RWPE2 (cell line): ENCODE data around the gene LAMA3.

ENCODE experiments used
- ATAC-seq: fragments of 200-7000 bp; cut with Tn5 transposase; 3 replicates; pipeline ENCODE4 v1.9.1; 2021; ENCODE audit warnings: low read depth
- DNase-seq: peaks from one replicate; pipeline ENCODE4 v3.0.0-alpha.2; 2020; ENCODE audit warnings: low spot score
- H3K27ac ChIP-seq: fragments of 450-650 bp; 2 replicates; pipeline ENCODE4 v1.5.1; 2017; ENCODE audit warnings: mild to moderate bottlenecking; ENCODE audit not compliant: poor library complexity, severe bottlenecking
- H3K27me3 ChIP-seq: fragments of 250-450 bp; sonication (Bioruptor Pico); 2 replicates; pipeline ENCODE4 v1.5.1; 2021; ENCODE audit warnings: mild to moderate bottlenecking, moderate library complexity; ENCODE audit not compliant: insufficient read depth, poor library complexity, severe bottlenecking
- H3K36me3 ChIP-seq: fragments of 250-450 bp; sonication (Bioruptor Pico); 2 replicates; pipeline ENCODE4 v1.5.1; 2020; ENCODE audit warnings: low read depth, mild to moderate bottlenecking, moderate library complexity
- H3K4me1 ChIP-seq: fragments of 250-450 bp; sonication (Bioruptor Pico); 2 replicates; pipeline ENCODE4 v1.5.1; 2021; ENCODE audit warnings: mild to moderate bottlenecking, moderate library complexity; ENCODE audit not compliant: insufficient read depth, poor library complexity, severe bottlenecking
- H3K4me3 ChIP-seq: fragments of 250-450 bp; sonication (Bioruptor Pico); 2 replicates; pipeline ENCODE4 v1.5.1; 2021; ENCODE audit warnings: mild to moderate bottlenecking, moderate library complexity; ENCODE audit not compliant: severe bottlenecking
- H3K9me3 ChIP-seq: fragments of 250-450 bp; sonication (Bioruptor Pico); 2 replicates; pipeline ENCODE4 v1.5.1; 2021; ENCODE audit warnings: mild to moderate bottlenecking, moderate library complexity; ENCODE audit not compliant: severe bottlenecking
- TF ChIP-seq, protein P1 (sequence below): fragments of 450-650 bp; IDR thresholded peaks from one replicate; pipeline ENCODE4 v1.5.1; 2017; ENCODE audit warnings: mild to moderate bottlenecking, moderate library complexity; ENCODE audit not compliant: poor library complexity, severe bottlenecking

Gene LAMA3

DNA sequence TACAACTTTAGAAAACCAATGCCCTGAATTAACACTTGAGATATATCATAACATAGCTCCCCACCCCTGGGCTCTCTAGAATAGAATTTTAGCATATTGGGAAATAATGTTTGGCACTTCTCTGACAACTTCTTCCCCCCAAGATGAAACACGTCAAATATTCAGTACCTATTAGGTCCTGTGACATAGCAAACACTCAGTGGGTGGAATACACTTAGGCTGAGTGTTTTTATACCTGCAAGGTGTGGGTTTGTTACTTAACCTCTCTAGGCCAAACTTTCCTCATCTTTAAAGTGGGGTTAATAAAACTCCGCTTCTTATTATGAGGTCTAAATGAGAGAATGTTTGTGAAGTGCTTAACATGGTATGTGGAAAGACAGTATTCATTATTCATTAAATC lies 56.1 kb downstream of the LAMA3 start:
- DNase-seq, result no peak
- Histone ChIP-seq H3K9me3 (no peaks in the 10 kb centered on the region), H3K4me3 (no peak overlapping the region), H3K36me3 (no peaks in the 10 kb centered on the region), H3K27ac (no peak overlapping the region), H3K27me3 (no peaks in the 10 kb centered on the region), H3K4me1 (peaks cover 2% of the 10 kb centered on the region)
- TF ChIP-seq, protein P1, sequence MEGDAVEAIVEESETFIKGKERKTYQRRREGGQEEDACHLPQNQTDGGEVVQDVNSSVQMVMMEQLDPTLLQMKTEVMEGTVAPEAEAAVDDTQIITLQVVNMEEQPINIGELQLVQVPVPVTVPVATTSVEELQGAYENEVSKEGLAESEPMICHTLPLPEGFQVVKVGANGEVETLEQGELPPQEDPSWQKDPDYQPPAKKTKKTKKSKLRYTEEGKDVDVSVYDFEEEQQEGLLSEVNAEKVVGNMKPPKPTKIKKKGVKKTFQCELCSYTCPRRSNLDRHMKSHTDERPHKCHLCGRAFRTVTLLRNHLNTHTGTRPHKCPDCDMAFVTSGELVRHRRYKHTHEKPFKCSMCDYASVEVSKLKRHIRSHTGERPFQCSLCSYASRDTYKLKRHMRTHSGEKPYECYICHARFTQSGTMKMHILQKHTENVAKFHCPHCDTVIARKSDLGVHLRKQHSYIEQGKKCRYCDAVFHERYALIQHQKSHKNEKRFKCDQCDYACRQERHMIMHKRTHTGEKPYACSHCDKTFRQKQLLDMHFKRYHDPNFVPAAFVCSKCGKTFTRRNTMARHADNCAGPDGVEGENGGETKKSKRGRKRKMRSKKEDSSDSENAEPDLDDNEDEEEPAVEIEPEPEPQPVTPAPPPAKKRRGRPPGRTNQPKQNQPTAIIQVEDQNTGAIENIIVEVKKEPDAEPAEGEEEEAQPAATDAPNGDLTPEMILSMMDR, result no peak
- no peak for ATAC-seq

DNA sequence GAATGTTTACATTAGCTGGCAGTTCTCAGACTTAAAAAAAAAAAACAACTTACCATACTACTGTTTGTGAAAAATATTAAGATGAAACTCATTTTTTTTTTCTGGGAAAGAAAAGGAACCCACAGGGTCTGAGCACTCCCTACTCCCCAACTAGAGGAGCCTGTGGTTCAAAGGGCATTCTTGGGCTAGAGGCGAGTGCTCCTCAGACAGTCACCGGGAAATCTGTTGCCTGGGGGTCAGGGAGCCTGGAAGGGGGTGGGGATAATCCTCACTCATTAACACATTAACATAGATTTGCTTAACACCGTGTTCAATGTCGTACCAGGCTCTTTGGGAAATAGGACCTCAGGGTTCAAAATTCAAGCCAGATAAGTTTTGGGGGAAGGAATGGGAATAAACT lies 57.6 kb downstream of the LAMA3 start:
- no peak for DNase-seq
- no peaks in the 10 kb centered on the region for H3K27me3 ChIP-seq
- no peak for ATAC-seq
- H3K9me3 ChIP-seq, result no peaks in the 10 kb centered on the region
- TF ChIP-seq, protein P1, result no peak
- H3K4me1 ChIP-seq, result peaks cover 2% of the 10 kb centered on the region
- H3K36me3 ChIP-seq, result no peaks in the 10 kb centered on the region
- no peak overlapping the region for H3K4me3 ChIP-seq
- H3K27ac ChIP-seq, result no peak overlapping the region

DNA sequence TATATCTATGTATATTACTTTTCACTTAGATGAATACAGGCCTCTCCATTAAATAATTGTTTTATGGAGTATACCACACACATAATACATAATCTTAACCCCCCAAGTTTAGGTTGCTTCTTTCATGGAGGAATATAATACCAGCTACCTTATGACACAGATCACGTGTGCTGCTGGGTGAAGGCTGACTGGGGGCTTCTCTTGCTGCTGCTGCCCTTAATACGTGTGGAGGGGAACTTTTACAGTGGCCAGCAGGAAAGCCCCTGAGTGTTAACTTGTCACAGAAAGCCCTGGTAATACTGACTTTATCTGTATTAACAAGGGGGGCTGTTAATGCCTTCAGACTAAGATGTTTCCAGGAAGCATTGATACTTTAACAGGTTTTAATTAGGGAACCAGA lies 63.1 kb downstream of the LAMA3 start:
- DNase-seq, result no peak
- TF ChIP-seq, protein P1, result no peak
- no peaks in the 10 kb centered on the region for H3K4me1 ChIP-seq
- no peaks in the 10 kb centered on the region for H3K9me3 ChIP-seq
- peaks cover 4% of the 10 kb centered on the region; the same call in 1 of the 2 replicates for H3K36me3 ChIP-seq
- H3K4me3 ChIP-seq, result no peak overlapping the region
- no peaks in the 10 kb centered on the region for H3K27me3 ChIP-seq
- ATAC-seq, result no peak
- no peak overlapping the region for H3K27ac ChIP-seq

DNA sequence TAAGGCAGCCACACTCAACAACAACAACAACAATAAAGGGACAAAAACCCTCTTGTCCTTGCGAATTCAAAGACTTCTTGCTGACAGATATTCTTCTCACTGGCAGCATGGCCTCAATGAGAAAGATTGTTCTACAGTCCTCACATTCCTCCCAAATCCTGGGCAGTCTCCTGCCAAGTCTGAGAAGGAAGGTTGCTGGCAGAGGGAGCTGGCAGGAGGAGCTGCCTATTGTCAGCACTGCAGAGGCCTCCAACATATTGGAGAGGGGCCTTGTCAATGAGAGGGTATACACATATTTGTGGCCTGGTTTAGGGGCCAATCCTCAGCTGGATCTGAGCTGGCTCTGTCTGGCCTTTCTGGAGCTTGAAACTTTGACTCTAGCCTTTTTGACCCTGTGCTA lies 63.5 kb downstream of the LAMA3 start:
- Histone ChIP-seq H3K9me3 (no peaks in the 10 kb centered on the region), H3K27me3 (no peaks in the 10 kb centered on the region), H3K27ac (no peak overlapping the region), H3K4me1 (no peaks in the 10 kb centered on the region), H3K4me3 (no peak overlapping the region), H3K36me3 (peaks cover 4% of the 10 kb centered on the region; the same call in 1 of the 2 replicates)
- no peak for DNase-seq
- TF ChIP-seq, protein P1, result no peak
- no peak for ATAC-seq

DNA sequence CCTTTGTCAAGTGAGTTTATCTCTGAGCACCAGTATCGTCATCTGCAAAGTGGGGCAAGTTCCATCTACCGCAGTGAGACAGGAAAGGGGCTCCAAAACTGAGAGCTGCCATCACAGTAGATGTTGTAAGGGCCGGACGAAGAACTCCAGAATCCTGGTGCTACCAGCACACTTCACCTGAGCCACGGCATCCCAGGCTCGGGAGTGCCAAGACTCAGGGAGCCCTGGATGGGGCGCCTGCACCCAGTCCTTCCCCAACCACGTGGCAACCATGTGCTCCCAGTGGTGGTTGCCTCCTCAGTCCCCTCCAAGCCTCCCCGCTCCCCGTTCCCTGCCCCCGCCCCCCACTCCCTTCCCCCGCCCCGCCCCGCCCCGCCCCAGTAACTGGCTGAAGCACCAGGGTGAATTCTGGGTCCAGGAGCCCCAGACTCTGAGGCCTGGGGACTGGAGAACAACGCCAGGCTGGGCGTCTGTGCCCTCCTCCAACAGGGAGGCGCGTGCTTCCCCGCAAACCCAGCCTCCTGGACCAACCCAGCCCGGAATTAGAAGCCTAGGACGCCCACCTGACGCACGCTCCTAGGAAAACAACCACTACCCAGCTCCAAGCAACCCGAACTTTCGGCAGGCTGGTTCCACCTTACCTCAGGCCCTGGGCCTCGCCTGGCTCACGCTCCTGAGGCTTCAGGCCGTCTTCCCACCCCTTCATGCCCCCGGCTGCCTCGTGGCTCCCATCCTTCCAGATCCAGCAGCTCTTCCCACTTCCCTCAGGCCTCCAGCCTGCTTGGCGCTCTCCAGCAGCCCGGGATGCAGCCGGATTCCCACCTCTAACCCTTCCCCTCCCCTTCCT lies 67.6 kb downstream of the LAMA3 start:
- ATAC-seq, result no peak
- Histone ChIP-seq H3K4me3 (no peak overlapping the region), H3K36me3 (peaks cover 7% of the 10 kb centered on the region), H3K27me3 (no peaks in the 10 kb centered on the region), H3K9me3 (no peaks in the 10 kb centered on the region), H3K27ac (no peak overlapping the region), H3K4me1 (no peaks in the 10 kb centered on the region)
- no peak for DNase-seq
- TF ChIP-seq, protein P1, result no peak
